ENCODE results near the gene TMA16. TPM values are rescaled to one million over a fixed set of nuclear protein-coding genes. Genes with fewer than 3 reads are reported as not detected.

The TMA16 gene
- 9.5 and 25.7 TPM in 2 replicates for total RNA-seq

GRCh38 chr4:163494360-163495241 is at the start of gene TMA16:
TMA16 (plus strand) TSS chr4:163494690; CDS start chr4:163494802, 112 bp downstream.

GRCh38 chr4:163473576-163473975 is 20.9 kb upstream of the TMA16 start, which contains the start of gene TKTL2:
TKTL2 (minus strand) TSS chr4:163473754; CDS start chr4:163473734, 20 bp downstream.

Other genes starting within 250 kb of the TMA16 start
- gene NPY1R, start 162.1 kb upstream of the TMA16 start, total RNA-seq: 2.8 and 38.8 TPM in 2 replicates
- 1.1 and 2.7 TPM in 2 replicates for gene NPY5R, start 150.8 kb upstream of the TMA16 start, total RNA-seq
- not detected in 2 replicates for gene TKTL2, start 20.9 kb upstream of the TMA16 start, total RNA-seq

All from mesangial cell (primary cell).